AG09319 (cell line): ENCODE measurements around the gene SLAMF8.

ENCODE experiments used
- DNase-seq: peaks from one replicate; pipeline ENCODE4 v3.0.0-alpha.2; 2010; ENCODE audit warnings: low read depth; ENCODE audit errors: extremely low read depth
- CTCF ChIP-seq: IDR thresholded peaks from 2 replicates; pipeline ENCODE4 v1.5.1; 2011; ENCODE audit warnings: low read depth, mild to moderate bottlenecking, inconsistent platforms, low read length, moderate library complexity

Gene SLAMF8

DNA sequence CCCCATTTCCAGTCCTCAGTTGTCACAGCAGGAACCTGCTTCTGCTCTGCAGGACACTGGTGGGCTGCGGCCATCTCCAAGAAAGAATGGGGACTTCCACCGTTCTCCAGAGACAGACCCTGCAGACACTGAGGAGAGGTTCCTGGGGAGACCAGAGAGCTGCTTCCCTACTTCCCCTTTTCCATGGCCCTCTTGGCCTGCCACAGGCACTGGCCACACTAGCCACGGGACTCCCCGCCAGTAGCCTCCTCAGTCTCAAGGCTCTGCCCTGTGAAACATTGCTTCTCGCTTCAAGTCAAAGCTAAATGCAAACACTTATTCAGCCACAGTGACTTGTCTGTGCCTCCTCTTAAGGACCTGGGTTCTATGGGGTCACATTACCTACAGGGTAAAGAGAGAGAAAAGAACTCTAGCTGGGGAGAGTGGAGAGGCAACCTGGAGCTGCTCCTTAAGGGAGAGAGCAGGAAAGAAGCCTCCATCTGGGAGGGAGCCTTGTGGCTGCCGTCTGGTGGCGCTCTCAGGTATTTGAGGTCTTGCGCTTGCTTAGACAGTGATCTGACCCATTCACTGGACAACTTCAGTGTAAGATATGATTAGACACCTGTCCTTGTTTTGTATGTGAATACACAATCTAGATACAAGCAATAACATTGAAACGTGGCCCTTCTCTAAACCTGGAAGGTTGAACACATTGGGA lies 5.4 kb upstream of the SLAMF8 start:
- no peak for DNase-seq
- TF ChIP-seq CTCF = no peak

DNA sequence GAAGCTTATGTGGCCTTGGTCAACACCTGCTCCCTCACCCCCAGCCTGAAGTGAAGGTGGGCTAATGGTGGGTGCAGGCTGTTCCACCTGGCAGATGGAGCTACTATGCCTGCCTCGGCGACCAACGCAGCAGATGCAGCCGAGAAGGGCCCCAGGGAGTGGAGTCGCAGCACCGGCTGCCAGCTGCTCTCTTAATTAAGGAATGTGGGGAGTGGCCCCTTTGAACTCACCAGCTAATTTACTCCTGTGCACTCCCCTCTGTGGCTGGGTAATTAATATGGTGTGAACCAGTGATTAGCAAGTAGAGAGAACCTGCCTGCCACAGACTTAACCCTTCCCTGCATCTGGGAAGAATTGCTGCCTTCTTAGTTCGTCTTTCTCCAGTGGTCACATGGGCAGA lies 3.3 kb upstream of the SLAMF8 start:
- no peak for DNase-seq
- no peak for TF ChIP-seq CTCF

GRCh38 chr1:159825564-159825963 lies 1.1 kb upstream of the SLAMF8 start:
- DNase-seq = no peak
- TF ChIP-seq CTCF = no peak

DNA sequence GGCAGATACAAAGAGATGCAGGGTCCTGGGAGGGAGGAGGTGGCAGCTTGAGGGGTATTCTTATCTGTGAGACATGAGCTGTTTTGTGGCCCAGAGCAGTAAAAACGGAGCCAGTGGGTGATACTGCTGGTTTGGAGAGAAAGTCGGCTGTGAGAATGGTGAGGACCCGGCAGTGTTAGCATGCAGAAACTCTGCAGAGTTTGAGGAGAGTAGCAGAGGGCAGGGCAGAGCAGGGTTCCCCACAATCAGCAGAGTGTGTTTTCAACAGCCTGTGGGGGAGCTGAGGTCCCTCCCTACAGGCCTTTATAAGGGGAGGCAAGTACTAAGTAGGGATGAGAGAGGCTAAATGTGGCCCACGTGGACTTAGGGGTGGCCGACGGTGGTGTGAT lies 423 bp downstream of the SLAMF8 start:
- TF ChIP-seq CTCF = no peak
- DNase-seq = no peak

- TF ChIP-seq CTCF = no peak
- DNase-seq = no peak
Observed at GRCh38 chr1:159827549-159827948, 876 bp downstream of the SLAMF8 start.

- no peak for TF ChIP-seq CTCF
- DNase-seq = no peak
Observed at GRCh38 chr1:159828176-159828575, 1.5 kb downstream of the SLAMF8 start.

- no peak for DNase-seq
- TF ChIP-seq CTCF = no peak
Observed at GRCh38 chr1:159828581-159829272, 2.1 kb downstream of the SLAMF8 start.
